ENCODE measurements around the gene WWOX.
A peak's percentile ranks its signal among the peaks of the same experiment; 100 is the strongest.

Gene WWOX

GRCh38 chr16:78244131-78244895 lies 144.9 kb downstream of the WWOX start:
- H3K36me3 ChIP-seq (ENCODE audit: control insufficient read depth, insufficient read depth, low read length), result no peaks in the 10 kb centered on the region
- WGBS, 2 experiments (ENCODE audit: insufficient coverage in 2 of 2), result 86 to 97% methylated on average over 6 to 9 of the region's 9 CpGs
- peaks cover 5% of the 10 kb centered on the region for H3K4me1 ChIP-seq (ENCODE audit: control insufficient read depth, insufficient read depth, low read length, poor library complexity, severe bottlenecking)
- no peak overlapping the region for H3K27ac ChIP-seq (ENCODE audit: low read depth, low read length, severe bottlenecking)
- no peaks in the 10 kb centered on the region for H3K9me3 ChIP-seq (ENCODE audit: control insufficient read depth, low read length)
- H3K4me3 ChIP-seq (ENCODE audit: extremely low read depth, insufficient read depth, low read length, poor library complexity, severe bottlenecking), result no peak overlapping the region

GRCh38 chr16:78246559-78246958 lies 147.1 kb downstream of the WWOX start:
- Histone ChIP-seq H3K4me3 (ENCODE audit: extremely low read depth, insufficient read depth, low read length, poor library complexity, severe bottlenecking) (no peak overlapping the region), H3K4me1 (ENCODE audit: control insufficient read depth, insufficient read depth, low read length, poor library complexity, severe bottlenecking) (no peaks in the 10 kb centered on the region), H3K36me3 (ENCODE audit: control insufficient read depth, insufficient read depth, low read length) (no peaks in the 10 kb centered on the region), H3K27ac (ENCODE audit: low read depth, low read length, severe bottlenecking) (no peak overlapping the region), H3K9me3 (ENCODE audit: control insufficient read depth, low read length) (no peaks in the 10 kb centered on the region)
- WGBS, 2 experiments (ENCODE audit: insufficient coverage in 2 of 2), result 84 to 95% methylated on average over 4 to 6 of the region's 9 CpGs

GRCh38 chr16:78249056-78249455 lies 149.6 kb downstream of the WWOX start:
- 72 to 77% methylated on average over 7 to 9 of the region's 13 CpGs for WGBS, 2 experiments (ENCODE audit: insufficient coverage in 2 of 2)
- no peak overlapping the region for H3K27ac ChIP-seq (ENCODE audit: low read depth, low read length, severe bottlenecking)
- no peaks in the 10 kb centered on the region for H3K9me3 ChIP-seq (ENCODE audit: control insufficient read depth, low read length)

GRCh38 chr16:78249832-78250231 lies 150.4 kb downstream of the WWOX start:
- Histone ChIP-seq H3K4me1 (ENCODE audit: control insufficient read depth, insufficient read depth, low read length, poor library complexity, severe bottlenecking) (no peaks in the 10 kb centered on the region), H3K36me3 (ENCODE audit: control insufficient read depth, insufficient read depth, low read length) (no peaks in the 10 kb centered on the region), H3K4me3 (ENCODE audit: extremely low read depth, insufficient read depth, low read length, poor library complexity, severe bottlenecking) (no peak overlapping the region), H3K27ac (ENCODE audit: low read depth, low read length, severe bottlenecking) (no peak overlapping the region), H3K9me3 (ENCODE audit: control insufficient read depth, low read length) (no peaks in the 10 kb centered on the region)
- WGBS, 2 experiments (ENCODE audit: insufficient coverage in 2 of 2), result 89 to 100% methylated on average over 1 of the region's 3 CpGs

More at GRCh38 chr16:78249056-78249455, 149.6 kb downstream of the WWOX start:
- no peaks in the 10 kb centered on the region for H3K36me3 ChIP-seq (ENCODE audit: control insufficient read depth, insufficient read depth, low read length)
- no peak overlapping the region for H3K4me3 ChIP-seq (ENCODE audit: extremely low read depth, insufficient read depth, low read length, poor library complexity, severe bottlenecking)
- H3K4me1 ChIP-seq (ENCODE audit: control insufficient read depth, insufficient read depth, low read length, poor library complexity, severe bottlenecking), result no peaks in the 10 kb centered on the region

- no peaks in the 10 kb centered on the region for H3K9me3 ChIP-seq (ENCODE audit: control insufficient read depth, low read length)
- H3K36me3 ChIP-seq (ENCODE audit: control insufficient read depth, insufficient read depth, low read length), result no peaks in the 10 kb centered on the region
- no peaks in the 10 kb centered on the region for H3K4me1 ChIP-seq (ENCODE audit: control insufficient read depth, insufficient read depth, low read length, poor library complexity, severe bottlenecking)
- WGBS, 2 experiments (ENCODE audit: insufficient coverage in 2 of 2), result 90 to 92% methylated on average over 5 of the region's 5 CpGs
- no peak overlapping the region for H3K4me3 ChIP-seq (ENCODE audit: extremely low read depth, insufficient read depth, low read length, poor library complexity, severe bottlenecking)
- H3K27ac ChIP-seq (ENCODE audit: low read depth, low read length, severe bottlenecking), result no peak overlapping the region
Observed at GRCh38 chr16:78251115-78251514, 151.7 kb downstream of the WWOX start.

- no peak overlapping the region for H3K27ac ChIP-seq (ENCODE audit: low read depth, low read length, severe bottlenecking)
- H3K36me3 ChIP-seq (ENCODE audit: control insufficient read depth, insufficient read depth, low read length), result no peaks in the 10 kb centered on the region
- H3K4me1 ChIP-seq (ENCODE audit: control insufficient read depth, insufficient read depth, low read length, poor library complexity, severe bottlenecking), result peaks cover 12% of the 10 kb centered on the region
- no peaks in the 10 kb centered on the region for H3K9me3 ChIP-seq (ENCODE audit: control insufficient read depth, low read length)
- 96 to 98% methylated on average over 4 of the region's 5 CpGs for WGBS, 2 experiments (ENCODE audit: insufficient coverage in 2 of 2)
- no peak overlapping the region for H3K4me3 ChIP-seq (ENCODE audit: extremely low read depth, insufficient read depth, low read length, poor library complexity, severe bottlenecking)
Observed at GRCh38 chr16:78252757-78253156, 153.3 kb downstream of the WWOX start.

- Histone ChIP-seq H3K4me3 (ENCODE audit: extremely low read depth, insufficient read depth, low read length, poor library complexity, severe bottlenecking) (no peak overlapping the region), H3K27ac (ENCODE audit: low read depth, low read length, severe bottlenecking) (no peak overlapping the region), H3K36me3 (ENCODE audit: control insufficient read depth, insufficient read depth, low read length) (no peaks in the 10 kb centered on the region), H3K4me1 (ENCODE audit: control insufficient read depth, insufficient read depth, low read length, poor library complexity, severe bottlenecking) (peaks cover 21% of the 10 kb centered on the region), H3K9me3 (ENCODE audit: control insufficient read depth, low read length) (no peaks in the 10 kb centered on the region)
- WGBS, 2 experiments (ENCODE audit: insufficient coverage in 2 of 2), result 100% methylated on average over 1 of the region's 1 CpG; no CpG with 5 or more reads in 1 of the 2 experiments
Observed at GRCh38 chr16:78254841-78255240, 155.4 kb downstream of the WWOX start.

GRCh38 chr16:78256686-78257375 lies 157.4 kb downstream of the WWOX start:
- Histone ChIP-seq H3K27ac (ENCODE audit: low read depth, low read length, severe bottlenecking) (peak overlapping the region; percentile 51), H3K9me3 (ENCODE audit: control insufficient read depth, low read length) (no peaks in the 10 kb centered on the region), H3K4me1 (ENCODE audit: control insufficient read depth, insufficient read depth, low read length, poor library complexity, severe bottlenecking) (peaks cover 21% of the 10 kb centered on the region), H3K36me3 (ENCODE audit: control insufficient read depth, insufficient read depth, low read length) (no peaks in the 10 kb centered on the region), H3K4me3 (ENCODE audit: extremely low read depth, insufficient read depth, low read length, poor library complexity, severe bottlenecking) (no peak overlapping the region)
- 85 to 92% methylated on average over 5 of the region's 7 CpGs for WGBS, 2 experiments (ENCODE audit: insufficient coverage in 2 of 2)

GRCh38 chr16:78257376-78257728 lies 157.9 kb downstream of the WWOX start:
- no peak overlapping the region for H3K4me3 ChIP-seq (ENCODE audit: extremely low read depth, insufficient read depth, low read length, poor library complexity, severe bottlenecking)
- 33 to 66% methylated on average over 2 of the region's 8 CpGs for WGBS, 2 experiments (ENCODE audit: insufficient coverage in 2 of 2)
- H3K36me3 ChIP-seq (ENCODE audit: control insufficient read depth, insufficient read depth, low read length), result no peaks in the 10 kb centered on the region
- H3K4me1 ChIP-seq (ENCODE audit: control insufficient read depth, insufficient read depth, low read length, poor library complexity, severe bottlenecking), result peaks cover 21% of the 10 kb centered on the region
- no peaks in the 10 kb centered on the region for H3K9me3 ChIP-seq (ENCODE audit: control insufficient read depth, low read length)
- peak overlapping the region; percentile 51 for H3K27ac ChIP-seq (ENCODE audit: low read depth, low read length, severe bottlenecking)

- no peaks in the 10 kb centered on the region for H3K36me3 ChIP-seq (ENCODE audit: control insufficient read depth, insufficient read depth, low read length)
- 76% methylated on average over 3 to 4 of the region's 9 CpGs for WGBS, 2 experiments (ENCODE audit: insufficient coverage in 2 of 2)
- H3K4me1 ChIP-seq (ENCODE audit: control insufficient read depth, insufficient read depth, low read length, poor library complexity, severe bottlenecking), result peaks cover 21% of the 10 kb centered on the region
- H3K27ac ChIP-seq (ENCODE audit: low read depth, low read length, severe bottlenecking), result no peak overlapping the region
- H3K4me3 ChIP-seq (ENCODE audit: extremely low read depth, insufficient read depth, low read length, poor library complexity, severe bottlenecking), result no peak overlapping the region
- H3K9me3 ChIP-seq (ENCODE audit: control insufficient read depth, low read length), result no peaks in the 10 kb centered on the region
Observed at GRCh38 chr16:78258375-78259065, 159.1 kb downstream of the WWOX start.
